Spleen (tissue), 11 donors: Measurements from ENCODE around the gene RPP25. TPM values are rescaled to one million over a fixed set of nuclear protein-coding genes. Genes with fewer than 3 reads are reported as not detected.

Experiments used
- DNase-seq: peaks from one replicate; pipeline ENCODE4 v3.0.0-alpha.2; 2020
- H3K27ac ChIP-seq, 8 donors: fragments of 200-600 bp; sonication (generic) in 7 of 8; 1 replicate in 4 of 8; 2 replicates in 4 of 8; pipeline versions ENCODE4 v1.5.0 to v1.8.0; 2016 to 2021; ENCODE audit warnings: inconsistent platforms in 4 of 8, mild to moderate bottlenecking in 4 of 8, moderate library complexity in 1 of 8
- H3K27me3 ChIP-seq, 7 donors: fragments of 200-600 bp; sonication (generic) in 6 of 7; replicated peaks in 1 of 7; 1 replicate in 4 of 7; 2 replicates in 3 of 7; pipeline versions ENCODE4 v1.5.0 to v1.8.0; 2016 to 2021; ENCODE audit warnings: inconsistent platforms in 3 of 7, mild to moderate bottlenecking in 1 of 7
- H3K36me3 ChIP-seq, 6 donors: fragments of 200-600 bp; sonication (generic) in 5 of 6; 1 replicate in 4 of 6; 2 replicates in 2 of 6; pipeline versions ENCODE4 v1.5.0 to v1.8.0; 2016 to 2021; ENCODE audit warnings: inconsistent platforms in 2 of 6
- H3K4me1 ChIP-seq, 6 donors: fragments of 200-600 bp; sonication (generic) in 5 of 6; 1 replicate in 3 of 6; 2 replicates in 3 of 6; pipeline versions ENCODE4 v1.5.0 to v1.8.0; 2016 to 2021; ENCODE audit warnings: inconsistent platforms in 3 of 6
- H3K4me3 ChIP-seq, 8 donors: fragments of 200-600 bp; sonication (generic) in 7 of 8; 1 replicate in 4 of 8; 2 replicates in 4 of 8; pipeline versions ENCODE4 v1.5.0 to v1.8.0; 2016 to 2021; ENCODE audit warnings: inconsistent platforms in 4 of 8, mild to moderate bottlenecking in 4 of 8, moderate library complexity in 2 of 8
- H3K9me3 ChIP-seq, 8 donors: fragments of 200-600 bp; sonication (generic) in 7 of 8; 1 replicate in 4 of 8; 2 replicates in 4 of 8; pipeline versions ENCODE4 v1.5.0 to v1.8.0; 2016 to 2021; ENCODE audit warnings: inconsistent platforms in 4 of 8
- CTCF ChIP-seq, 11 experiments: fragments of 200-600 bp in 7 of 11; fragments of 450-650 bp in 4 of 11; sonication (generic) in 4 of 11; IDR thresholded peaks in 8 of 11; conservative IDR thresholded peaks in 3 of 11; 1 replicate in 7 of 11; 2 replicates in 4 of 11; pipeline versions ENCODE4 v1.4.0 to v1.8.0; 2016 to 2021; ENCODE audit warnings: antibody characterized with exemption in 11 of 11, inconsistent platforms in 4 of 11, mild to moderate bottlenecking in 1 of 11
- POLR2A ChIP-seq, 3 donors: fragments of 450-650 bp; IDR thresholded peaks; one replicate each; pipeline ENCODE4 v1.5.1; 2017; ENCODE audit warnings: antibody characterized with exemption in 3 of 3, mild to moderate bottlenecking in 1 of 3
- POLR2AphosphoS5 ChIP-seq, 3 donors: sonication (generic); formaldehyde crosslinking; IDR thresholded peaks; one replicate each; pipeline ENCODE4 v1.5.1; 2017; ENCODE audit warnings: antibody characterized with exemption in 3 of 3
- WGBS, 5 donors: extraction: QIAGEN DNeasy Blood & Tissue Kit in 3 of 5; methylation state at CpG; one replicate each; pipeline versions ENCODE4 v1.1.5 to v1.1.7; 2013 to 2018; 5-methylcytosine and 5-hydroxymethylcytosine counted together
- intact Hi-C: fragments of 100-400 bp; cut with DNase I; formaldehyde crosslinking; loops from one replicate; pipeline ENCODE4 v1.15.0; 2023; ENCODE audit warnings: low total_unique reads
- polyA plus RNA-seq, 3 donors: library from polyadenylated mRNA; stranded (reverse); fragments of 200-250 nt; gene quantifications; one replicate each; pipeline ENCODE4 v1.2.1, GENCODE V29; 2013
- total RNA-seq, 7 donors: library from RNA; depleted of rRNA in 3 of 7; stranded (reverse); fragments of >200 nt in 3 of 7; fragmentation: NEBNext Ultra II Directional in 4 of 7; extraction: Animal tissue kit (Norgen Biotek cat#: 25700) in 4 of 7; gene quantifications; one replicate each; pipeline versions ENCODE4 v1.1.0 to v1.2.1, GENCODE V29; 2016 to 2021
- donor health status: healthy with polysubstance abuse.
- donor health status: DM: no; HTN: no; CAD: no; lungs with moderate emphysema.
- donor health status: DM: no; HTN: no; CAD: no.
- donor health status: Bipolar disorder and iron deficiency.
- donor health status: healthy.
- donor health status: DM: no; HTN: no; CAD: no.
- donor health status: DM: yes; HTN: yes; CAD: no.

Gene RPP25
- total and polyA plus RNA-seq, 10 donors = 4.6 to 18.9 (median 12.2) TPM

- Histone ChIP-seq H3K27ac (peak overlapping the region in 4 of 8 donors; percentile 2 to 70 (median 31)), H3K36me3 (no peaks in the 10 kb centered on the region), H3K4me3 (no peak overlapping the region), H3K4me1 (peaks cover 0 to 17% (median 3%) of the 10 kb centered on the region in 6 donors), H3K27me3 (peaks cover 0 to 11% (median 0%) of the 10 kb centered on the region in 7 donors), H3K9me3 (no peaks in the 10 kb centered on the region)
- intact Hi-C loops = no loop called here
- DNase-seq = no peak
- WGBS, 5 donors = 22 to 33% (median 27%) methylated on average over 3 of the region's 3 CpGs
- TF ChIP-seq POLR2A (IDR thresholded peaks at IDR 0.05) = no peak
These were observed 8.2 kb upstream of the RPP25 start for GRCh38 chr15:74964794-74965193.

- intact Hi-C loops = no loop called here
- TF ChIP-seq CTCF (IDR thresholded peaks at IDR 0.05 in 8 of 11, conservative IDR thresholded peaks at IDR 0.05 in 3 of 11) = no peak
- no peak for TF ChIP-seq POLR2AphosphoS5 (IDR thresholded peaks at IDR 0.05)
- no peak for TF ChIP-seq POLR2A (IDR thresholded peaks at IDR 0.05)
- peaks cover 5 to 33% (median 18%) of the 10 kb centered on the region in 6 donors for H3K4me1 ChIP-seq
These were observed 6.6 kb upstream of the RPP25 start for GRCh38 chr15:74963213-74963612.

GRCh38 chr15:74962671-74963070 lies 6.1 kb upstream of the RPP25 start:
- no peak overlapping the region for H3K4me3 ChIP-seq
- H3K36me3 ChIP-seq = no peaks in the 10 kb centered on the region
- TF ChIP-seq POLR2A (IDR thresholded peaks at IDR 0.05) (no peak), CTCF (IDR thresholded peaks at IDR 0.05 in 8 of 11, conservative IDR thresholded peaks at IDR 0.05 in 3 of 11) (no peak), POLR2AphosphoS5 (IDR thresholded peaks at IDR 0.05) (no peak)
- H3K27me3 ChIP-seq = peaks cover 7 to 33% (median 21%) of the 10 kb centered on the region in 7 donors
- intact Hi-C loops = no loop called here
- H3K9me3 ChIP-seq = no peaks in the 10 kb centered on the region
- peaks cover 11 to 38% (median 24%) of the 10 kb centered on the region in 6 donors for H3K4me1 ChIP-seq
- no peak overlapping the region for H3K27ac ChIP-seq
- DNase-seq = no peak
- 50 to 94% (median 63%) methylated on average over 2 of the region's 2 CpGs for WGBS, 5 donors

More at GRCh38 chr15:74963213-74963612, 6.6 kb upstream of the RPP25 start:
- WGBS, 5 donors = 78 to 93% (median 87%) methylated on average over 4 of the region's 4 CpGs
- Histone ChIP-seq H3K9me3 (no peaks in the 10 kb centered on the region), H3K4me3 (no peak overlapping the region), H3K36me3 (no peaks in the 10 kb centered on the region), H3K27ac (no peak overlapping the region), H3K27me3 (peaks cover 7 to 27% (median 15%) of the 10 kb centered on the region in 7 donors)
- DNase-seq = no peak

- H3K27me3 ChIP-seq = peaks cover 7 to 37% (median 25%) of the 10 kb centered on the region in 7 donors
- no peak overlapping the region for H3K4me3 ChIP-seq
- DNase-seq = no peak
- no peak for TF ChIP-seq CTCF (IDR thresholded peaks at IDR 0.05 in 8 of 11, conservative IDR thresholded peaks at IDR 0.05 in 3 of 11)
- no peak for TF ChIP-seq POLR2AphosphoS5 (IDR thresholded peaks at IDR 0.05)
- TF ChIP-seq POLR2A (IDR thresholded peaks at IDR 0.05) = no peak
- H3K36me3 ChIP-seq = no peaks in the 10 kb centered on the region
- WGBS, 5 donors = 85 to 91% (median 89%) methylated on average over 8 of the region's 8 CpGs
- no peak overlapping the region for H3K27ac ChIP-seq
- H3K4me1 ChIP-seq = peaks cover 15 to 43% (median 28%) of the 10 kb centered on the region in 6 donors
- no peaks in the 10 kb centered on the region for H3K9me3 ChIP-seq
- intact Hi-C loops = no loop called here
These were observed 5.6 kb upstream of the RPP25 start for GRCh38 chr15:74962219-74962618.
